ENCODE measurements around the gene USO1.
"Not testable (repeated sequence)": the region's sequence is repeated elsewhere in the genome, so short reads cannot be mapped to it uniquely, and the experiment has no call there.

The USO1 gene

DNA sequence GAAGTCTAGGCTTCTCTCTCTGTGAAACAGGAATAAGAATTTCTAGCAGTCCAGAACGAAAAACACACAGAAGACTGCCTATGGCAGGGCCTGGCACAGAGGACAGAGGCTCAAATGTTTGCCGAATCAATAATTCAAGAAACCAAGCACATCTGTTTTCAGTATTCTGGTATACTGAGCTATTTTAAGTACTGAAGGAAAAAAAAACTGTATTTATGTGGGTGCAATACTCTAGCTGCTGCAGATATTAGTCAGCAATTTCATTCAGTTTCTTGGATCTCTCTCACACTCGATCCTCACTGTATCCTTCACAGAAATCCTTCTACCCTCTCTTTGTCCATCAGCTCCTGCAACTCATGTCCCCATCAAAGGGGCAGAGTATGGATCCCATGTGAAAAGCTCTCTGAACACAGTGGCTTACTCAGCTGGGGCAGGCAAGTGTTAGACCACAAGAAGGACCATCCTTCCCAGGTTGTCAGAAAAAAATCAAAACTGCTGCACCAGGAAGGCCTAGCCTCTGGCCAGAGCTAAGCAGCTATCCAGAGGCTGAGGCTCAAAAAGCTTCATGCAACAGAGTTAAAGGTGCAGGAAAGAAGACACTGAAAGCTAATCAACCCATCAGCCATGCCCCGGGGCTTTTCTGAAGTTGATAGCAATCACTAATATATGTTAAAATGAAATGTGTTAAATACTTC, 9.1 kb upstream of the USO1 start:
- DNase-seq = no peak

DNA sequence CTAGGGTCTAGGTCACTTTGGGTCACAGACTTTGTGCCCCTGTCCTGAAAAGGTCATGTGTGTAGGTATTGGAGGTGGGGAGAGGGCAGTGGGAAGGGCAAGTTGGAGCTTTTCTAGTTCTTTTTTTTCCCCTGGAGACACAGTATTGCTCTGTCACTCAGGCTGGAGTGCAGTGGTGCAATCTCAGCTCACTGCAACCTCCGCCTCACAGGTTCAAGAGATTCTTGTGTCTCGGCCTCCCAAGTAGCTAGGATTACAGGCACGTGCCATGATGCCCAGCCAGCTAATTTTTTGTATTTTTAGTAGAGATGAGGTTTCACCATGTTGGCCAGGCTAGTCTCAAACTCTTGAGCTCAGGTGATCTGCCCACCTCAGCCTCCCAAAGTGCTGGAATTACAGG, 8.3 kb upstream of the USO1 start:
- DNase-seq = not testable (repeated sequence)

DNA sequence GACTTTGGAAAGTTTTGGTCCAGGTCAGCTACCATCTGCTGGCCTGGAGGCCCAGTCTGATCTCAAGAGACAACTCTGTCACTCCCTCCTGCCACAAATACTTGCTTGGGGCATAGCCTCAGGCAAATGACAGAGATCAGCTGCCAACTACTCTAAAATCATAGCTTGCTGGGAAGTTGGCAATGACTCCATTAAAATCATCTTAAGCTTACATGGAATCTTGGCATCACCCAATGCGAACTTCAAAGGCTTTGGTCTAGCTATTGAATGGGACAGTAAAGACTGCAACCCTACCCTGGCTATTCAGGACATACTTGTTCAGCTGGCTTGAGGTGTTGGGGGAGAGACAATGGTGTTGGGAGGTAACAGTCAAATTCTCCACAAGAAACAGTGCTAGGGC, 7.0 kb upstream of the USO1 start:
- DNase-seq = no peak

DNA sequence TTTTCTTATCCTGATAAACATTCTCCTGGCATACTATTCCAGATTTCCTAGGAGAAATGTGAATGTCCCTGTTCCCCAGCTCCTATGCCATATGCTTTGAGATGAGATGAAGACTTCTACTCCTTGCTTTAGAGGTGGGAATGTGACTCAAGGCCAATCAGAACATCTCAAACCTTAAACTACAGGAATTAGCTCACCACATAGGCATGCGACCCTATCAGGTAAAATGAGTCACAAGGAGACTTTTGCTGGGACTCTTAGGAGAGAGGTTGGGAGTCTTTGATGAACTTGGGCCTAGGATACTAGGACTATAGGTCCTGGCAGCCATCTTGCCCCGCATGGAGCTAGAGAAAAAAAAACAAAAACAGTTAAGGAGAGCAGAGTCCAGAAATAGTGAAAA, 5.8 kb upstream of the USO1 start:
- DNase-seq = no peak

DNA sequence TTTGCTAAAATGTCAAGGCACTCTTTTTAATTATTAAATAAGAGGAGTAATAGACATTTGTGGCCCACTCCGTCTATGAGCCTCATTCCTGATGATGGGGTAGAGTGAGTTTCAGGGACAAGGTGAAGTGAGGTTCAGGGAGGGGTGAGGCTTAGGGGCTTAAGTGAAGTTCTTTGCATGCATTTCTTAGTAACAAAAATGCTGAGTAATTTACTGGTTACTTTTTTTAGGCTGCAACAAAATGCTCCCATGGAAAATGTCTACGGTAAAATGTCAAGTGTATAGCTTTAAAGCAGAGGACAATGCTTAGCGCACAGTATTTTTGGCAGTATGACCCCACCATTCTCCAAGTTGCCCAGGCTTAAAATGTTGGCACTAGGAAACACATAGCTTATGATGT, 2.0 kb upstream of the USO1 start:
- DNase-seq = no peak

DNA sequence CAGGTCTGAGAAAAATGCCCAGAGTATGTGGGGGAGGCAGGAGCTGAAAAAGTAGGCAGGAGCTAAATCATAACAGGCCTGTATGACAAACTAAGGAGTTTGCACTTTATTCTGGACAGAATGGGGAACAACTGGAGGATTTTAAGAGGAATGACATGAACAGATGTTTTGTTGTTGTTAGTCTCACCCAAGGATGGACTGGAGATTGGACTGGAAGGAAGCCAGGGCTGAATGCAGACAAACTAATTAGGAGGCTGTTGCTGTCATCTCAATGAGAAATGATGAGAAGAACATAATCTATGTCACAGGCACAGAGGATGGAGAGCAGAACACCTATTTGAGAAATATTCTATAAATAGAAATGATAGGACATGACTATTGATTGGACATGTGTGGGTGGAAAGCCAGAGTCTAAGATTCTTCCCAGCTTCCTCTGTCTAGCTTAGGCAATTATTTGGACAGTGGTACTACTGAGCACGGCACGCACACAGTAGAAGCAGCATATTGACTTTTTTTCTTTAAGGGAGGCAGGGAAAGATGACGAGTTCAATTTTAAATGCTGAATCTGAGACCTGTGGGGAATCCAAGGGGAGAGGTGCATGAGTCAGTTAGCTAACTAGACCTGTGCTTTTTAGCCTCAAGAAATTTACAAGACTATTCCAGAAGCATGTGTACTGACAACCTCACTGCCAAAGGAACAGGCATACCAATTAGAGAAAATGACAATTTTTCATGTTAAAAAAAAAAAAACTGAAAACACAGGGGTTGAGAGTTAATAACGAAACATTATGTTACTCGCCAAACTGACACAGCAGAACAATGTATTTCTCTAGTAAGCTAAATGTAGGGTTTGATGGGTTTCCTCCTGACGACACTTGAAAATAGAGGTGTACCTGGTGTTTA, 963 bp upstream of the USO1 start:
- DNase-seq = peak; percentile 18

DNA sequence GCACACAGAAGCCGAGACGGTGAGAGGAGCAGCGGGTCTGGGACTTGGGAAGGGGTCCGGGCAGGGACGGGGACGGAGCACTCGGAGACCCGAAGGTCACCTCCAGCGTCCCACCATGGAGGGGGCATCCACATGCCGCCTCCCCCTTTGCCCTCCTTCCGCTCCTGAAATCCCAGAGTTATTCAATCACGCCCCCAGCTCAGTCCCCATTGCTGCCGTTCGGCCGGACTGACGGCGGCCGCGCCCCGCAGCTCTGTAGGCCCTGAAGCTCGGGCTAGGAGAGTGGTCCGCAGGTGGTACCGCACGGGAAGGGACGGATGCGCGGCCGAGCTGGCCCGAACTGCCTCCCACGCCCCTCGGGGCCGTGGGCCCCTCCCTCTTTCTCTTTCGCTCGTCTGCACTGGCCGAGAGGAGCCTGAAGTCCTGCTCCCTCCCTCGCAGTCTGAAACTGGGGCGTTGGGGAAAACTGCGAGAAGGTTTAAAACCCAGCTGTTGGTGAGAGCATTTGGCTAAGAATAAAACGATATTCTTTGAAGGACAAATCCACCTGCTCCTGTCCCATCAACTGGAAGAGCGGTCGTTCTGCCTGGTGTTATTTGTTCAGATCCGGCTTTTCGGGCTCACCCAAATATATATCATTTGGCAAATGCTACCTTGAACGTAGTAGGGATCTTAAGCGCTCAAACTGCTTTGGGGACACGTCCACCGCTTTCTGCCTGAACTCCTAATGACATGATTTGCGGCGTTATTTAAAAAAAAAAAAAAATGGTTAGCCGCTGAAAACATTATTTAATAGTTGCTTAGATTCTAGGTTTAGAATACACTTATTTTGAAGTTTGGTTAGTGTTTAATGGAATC, 719 bp downstream of the USO1 start:
- DNase-seq = no peak

DNA sequence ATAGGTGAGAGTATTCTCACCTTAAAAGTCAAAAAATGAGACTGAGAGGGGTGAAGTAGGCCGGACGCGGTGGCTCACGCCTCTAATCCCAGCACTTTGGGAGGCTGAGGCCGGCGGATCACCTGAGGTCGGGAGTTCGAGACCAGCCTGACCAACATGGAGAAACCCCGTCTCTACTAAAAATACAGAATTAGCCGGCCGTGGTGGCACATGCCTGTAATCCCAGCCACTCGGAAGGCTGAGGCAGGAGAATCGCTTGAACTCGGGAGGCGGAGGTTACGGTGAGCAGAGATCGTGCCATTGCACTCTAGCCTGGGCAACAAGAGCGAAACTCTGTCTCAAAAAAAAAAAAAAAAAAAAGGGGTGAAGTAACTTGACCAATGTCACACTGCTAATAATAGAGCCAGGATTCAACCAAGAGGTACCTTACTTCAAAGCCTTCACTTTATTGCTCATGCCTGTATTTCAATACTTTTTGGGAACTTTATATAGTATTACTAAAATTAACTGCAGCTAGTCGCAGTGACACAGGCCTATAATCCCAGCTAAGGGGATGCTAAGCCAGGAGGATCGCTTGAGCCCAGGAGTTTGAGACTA, 1.7 kb downstream of the USO1 start:
- not testable (repeated sequence) for DNase-seq

DNA sequence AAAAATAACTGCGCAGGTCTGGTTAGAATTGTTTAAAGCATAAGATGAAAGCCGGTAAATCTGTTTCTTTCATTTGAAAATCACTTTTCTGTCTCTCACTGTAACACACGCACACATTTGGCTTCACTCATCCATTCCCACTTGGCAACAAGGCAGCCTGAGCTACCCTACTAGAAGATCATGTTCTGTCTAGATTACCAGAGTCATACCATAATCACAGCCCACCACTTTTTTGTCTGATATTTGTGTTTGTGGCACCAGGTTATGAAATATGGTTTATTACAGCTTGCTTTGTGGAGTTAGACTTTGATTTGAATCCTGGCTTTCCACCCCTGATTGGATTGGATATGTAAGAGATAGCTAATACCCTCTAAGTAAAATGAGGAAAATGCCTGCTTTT, 2.2 kb downstream of the USO1 start:
- DNase-seq = no peak

DNA sequence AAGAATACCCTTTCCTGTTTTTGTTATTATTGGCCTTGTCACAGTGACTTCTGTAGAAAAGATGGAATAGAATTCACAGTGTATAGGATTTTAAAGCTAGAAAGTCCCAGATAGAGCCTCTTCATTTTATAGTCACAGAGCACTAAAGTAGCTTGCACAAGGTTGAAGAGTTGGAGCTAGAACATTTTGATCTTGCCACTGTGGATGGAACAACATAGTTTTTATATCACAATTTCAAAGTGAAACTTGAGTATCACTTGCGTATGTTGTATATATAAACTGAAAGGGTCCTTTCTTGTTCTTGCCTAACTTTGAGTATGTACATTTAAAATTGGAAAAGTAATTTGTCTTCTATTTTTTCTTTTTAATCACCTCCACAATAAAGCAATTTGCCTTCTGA, 2.7 kb downstream of the USO1 start:
- DNase-seq = no peak

DNA sequence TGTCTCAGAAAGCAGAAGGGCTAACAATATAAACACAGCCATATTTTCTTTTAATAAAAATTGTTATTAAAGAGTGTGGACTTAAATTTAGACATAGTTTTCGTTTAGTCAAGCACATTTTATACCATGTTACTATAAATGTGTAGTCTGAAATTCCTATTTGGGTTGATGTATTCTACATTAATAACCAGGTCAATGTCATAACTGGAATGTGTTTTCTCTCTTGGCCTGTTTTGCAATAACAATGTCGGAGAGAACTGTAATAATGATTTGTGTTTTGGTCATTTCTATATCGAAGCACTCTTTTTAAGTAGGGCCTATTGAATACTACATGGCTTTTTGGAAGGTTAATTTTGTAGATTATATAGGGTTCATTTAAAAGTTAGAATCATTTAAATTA, 5.5 kb downstream of the USO1 start:
- no peak for DNase-seq

DNA sequence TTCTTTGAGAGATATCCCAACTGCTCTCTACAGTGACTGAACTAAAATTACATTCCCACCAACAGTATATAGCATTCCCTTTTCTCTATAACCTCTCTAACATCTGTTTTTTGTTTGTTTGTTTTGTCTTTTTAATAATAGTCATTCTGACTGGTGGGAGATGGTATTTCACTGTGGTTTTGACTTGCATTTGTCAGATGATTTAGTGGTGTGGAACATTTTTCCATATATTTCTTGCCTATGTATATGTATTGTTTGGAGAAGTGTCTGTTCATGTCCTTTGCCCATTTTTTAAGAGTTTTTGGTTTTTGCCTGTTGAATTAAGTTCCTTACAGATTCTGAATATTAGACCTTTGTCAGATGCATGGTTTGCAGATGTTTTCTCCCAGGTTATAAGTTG, 9.0 kb downstream of the USO1 start:
- DNase-seq = no peak

DNA sequence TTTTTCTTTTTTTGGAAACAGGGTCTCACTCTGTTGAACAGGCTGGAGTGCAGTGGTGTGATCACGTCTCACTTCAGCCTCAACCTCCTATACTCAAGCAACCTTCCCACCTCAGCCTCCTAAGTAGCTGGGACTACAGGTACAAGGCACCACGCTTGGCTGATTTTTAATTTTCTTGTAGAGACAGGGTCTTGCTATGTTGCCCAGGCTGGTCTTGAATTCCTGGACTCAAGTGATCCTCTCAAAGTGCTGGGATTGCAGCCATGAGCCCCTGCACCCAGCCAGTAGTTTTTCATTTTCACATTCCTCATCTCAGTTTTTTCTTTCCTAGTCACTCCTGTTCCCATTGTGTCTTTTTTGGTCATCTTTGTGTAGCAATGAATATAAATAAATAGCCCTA, 11.1 kb downstream of the USO1 start:
- no peak for DNase-seq

DNA sequence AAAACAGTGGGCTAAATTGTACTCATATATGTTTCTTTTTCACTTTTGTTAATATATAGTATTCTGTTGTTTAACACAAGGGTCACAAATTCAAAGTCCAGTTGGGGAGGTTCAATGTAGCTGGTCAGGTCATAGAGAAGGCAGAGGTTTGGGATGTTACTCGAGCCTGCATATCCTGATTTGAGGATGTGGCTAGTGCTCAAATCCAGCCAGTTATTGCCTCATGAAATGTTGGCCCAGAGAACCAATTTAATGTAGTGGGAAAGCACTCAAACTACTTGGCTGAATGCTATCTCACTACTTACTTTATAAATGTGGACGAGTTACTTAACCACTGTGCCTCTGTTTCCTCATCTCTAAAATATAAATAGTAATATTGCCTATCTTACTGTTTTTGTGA, 12.5 kb downstream of the USO1 start:
- no peak for DNase-seq

DNA sequence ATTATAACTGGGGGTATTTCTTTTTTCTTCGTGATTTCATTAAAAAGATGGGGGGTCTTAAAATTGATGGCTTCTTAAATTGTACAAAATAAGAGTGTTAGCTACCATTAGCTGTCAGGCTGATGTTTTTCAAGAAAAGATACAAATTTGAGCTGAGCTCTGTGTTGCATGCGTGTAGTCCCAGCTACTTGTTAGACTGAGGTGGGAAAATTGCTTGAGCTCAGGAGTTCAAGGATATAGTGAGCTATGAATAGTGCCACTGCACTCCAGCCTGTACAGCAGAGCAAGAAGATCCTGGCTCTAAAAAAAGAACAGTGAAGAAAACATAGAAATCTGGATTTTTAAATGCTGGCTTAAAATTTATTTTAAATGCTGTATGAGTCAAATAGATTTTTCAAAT, 13.0 kb downstream of the USO1 start:
- no peak for DNase-seq

DNA sequence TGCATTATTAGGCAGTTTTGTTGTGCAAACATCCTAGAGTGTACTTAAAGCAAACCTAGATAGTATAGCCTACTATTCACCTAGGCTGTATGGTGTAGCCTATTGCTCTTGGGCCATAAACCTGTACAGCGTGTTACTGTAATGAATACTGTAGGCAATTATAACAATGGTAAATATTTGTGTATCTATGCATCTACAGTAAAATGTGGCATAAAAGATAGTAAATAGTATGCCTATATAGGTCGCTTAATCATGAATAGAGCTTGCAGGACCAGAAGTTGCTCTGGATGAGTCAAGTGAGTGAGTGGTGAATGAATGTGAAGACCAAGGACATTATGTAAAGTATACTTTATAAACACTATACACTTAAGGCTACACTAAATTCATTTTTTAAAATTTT, 16.6 kb downstream of the USO1 start:
- no peak for DNase-seq

DNA sequence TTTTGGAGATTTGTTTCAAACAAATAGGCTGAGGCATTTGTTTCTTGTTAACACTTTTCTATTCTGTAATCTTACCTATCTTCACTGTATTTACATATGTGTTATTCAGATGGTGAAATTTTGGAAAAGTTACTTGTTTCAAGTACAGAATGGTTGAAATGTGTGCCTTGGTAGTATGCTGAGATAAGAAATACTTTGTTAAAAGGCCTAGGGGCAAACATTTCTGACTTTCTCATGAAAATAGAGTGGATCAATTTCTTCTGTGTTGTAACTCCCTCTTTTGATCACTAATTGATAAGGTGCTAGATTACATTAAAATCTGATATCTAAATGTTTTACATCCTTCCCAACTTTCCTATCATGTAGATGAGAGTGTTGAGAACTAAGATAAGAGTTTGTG, 18.1 kb downstream of the USO1 start:
- DNase-seq = no peak

DNA sequence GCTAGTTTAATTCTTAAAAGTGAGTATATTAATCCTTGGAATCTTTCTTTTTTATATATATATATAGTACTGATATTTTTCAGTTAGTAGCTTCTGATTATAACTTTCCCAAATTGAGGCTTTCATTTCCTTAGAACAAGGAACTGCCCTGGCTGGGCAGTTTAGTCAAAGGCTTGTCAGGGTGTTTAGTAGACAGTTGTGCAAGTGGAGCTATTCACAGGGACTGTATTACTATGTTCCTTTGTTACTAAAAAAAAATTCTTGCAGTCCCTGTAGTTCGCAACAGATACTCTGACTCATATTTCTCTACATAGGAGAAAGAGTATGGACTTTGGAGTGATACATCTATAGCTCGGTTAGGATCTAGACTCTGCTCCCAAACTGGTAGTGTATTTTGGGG, 20.8 kb downstream of the USO1 start:
- DNase-seq = no peak

DNA sequence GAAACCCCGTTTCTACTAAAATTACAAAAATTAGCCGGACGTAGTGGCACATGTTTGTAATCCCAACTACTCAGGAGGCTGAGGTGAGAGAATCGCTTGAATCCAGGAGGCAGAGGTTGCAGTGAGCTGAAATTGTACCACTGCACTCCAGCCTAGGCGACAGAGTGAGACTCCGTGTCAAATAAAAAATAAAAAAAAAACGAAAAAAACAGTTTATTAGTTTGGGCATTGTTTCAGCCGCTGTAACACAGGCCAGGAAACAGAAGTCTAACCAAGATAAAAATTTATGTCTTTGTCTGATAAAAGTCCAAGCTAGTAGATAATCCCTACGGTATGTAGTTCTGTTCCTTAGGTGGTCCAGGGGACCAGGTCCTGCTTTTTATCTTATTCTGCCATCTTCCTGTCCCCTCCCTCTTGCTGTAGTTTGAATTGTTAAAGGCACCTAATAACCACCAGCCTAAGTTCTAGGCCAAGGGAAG, 21.4 kb downstream of the USO1 start:
- DNase-seq = no peak

DNA sequence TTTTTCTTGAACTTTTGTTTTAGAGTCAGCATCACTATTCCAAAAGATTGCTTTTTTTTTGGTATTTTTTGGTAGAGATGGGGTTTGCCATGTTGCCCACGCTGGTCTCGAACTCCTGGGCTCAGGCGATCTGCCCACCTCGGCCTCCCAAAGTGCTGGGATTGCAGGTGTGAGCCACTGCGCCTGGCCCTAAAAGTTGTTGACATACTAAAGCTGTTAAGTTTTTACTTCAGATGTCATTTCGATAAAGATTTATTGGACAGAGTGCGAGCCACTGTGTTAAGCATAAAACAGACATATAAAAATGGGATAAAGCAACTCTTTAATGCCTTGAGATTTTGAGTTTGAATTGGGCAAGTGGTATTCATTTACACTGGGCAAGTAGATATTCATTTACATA, 28.3 kb downstream of the USO1 start:
- DNase-seq = no peak

DNA sequence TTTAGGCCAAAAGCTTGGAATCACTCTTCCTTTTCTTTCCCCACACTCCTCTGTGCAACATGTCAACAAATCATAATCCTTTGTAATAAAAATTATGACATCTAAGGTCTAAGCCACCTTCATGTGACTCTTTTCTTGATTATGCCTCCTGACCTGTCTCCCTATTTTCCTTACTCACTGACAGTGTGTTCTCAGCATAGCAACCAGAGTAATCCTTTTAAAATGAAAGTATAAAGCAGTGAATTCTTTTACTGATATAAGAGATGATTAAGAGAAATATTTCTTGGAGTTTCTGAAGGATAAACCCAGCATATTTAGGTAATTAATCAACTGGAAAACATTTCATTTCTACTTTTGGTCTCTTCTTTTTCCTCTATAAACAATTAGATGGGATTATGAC, 44.7 kb downstream of the USO1 start:
- no peak for DNase-seq

DNA sequence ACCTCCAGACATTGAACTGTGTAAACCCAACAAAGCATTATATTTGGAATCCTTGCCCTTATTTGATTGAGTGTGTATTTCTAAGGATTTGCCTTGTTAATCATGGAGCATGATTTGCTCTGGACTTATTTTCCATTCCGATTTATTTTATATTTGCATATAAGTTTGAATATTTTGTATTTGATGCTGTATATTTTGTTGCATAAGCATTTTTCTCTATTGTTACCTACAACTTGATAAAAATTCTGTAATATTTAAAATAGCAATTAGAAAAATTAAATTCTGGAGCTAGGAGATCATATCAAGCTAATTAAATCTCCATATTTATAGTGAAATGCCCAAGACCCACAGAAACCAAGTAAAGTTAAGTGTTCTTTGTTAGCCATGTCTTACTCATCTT, 47.2 kb downstream of the USO1 start:
- DNase-seq = no peak

DNA sequence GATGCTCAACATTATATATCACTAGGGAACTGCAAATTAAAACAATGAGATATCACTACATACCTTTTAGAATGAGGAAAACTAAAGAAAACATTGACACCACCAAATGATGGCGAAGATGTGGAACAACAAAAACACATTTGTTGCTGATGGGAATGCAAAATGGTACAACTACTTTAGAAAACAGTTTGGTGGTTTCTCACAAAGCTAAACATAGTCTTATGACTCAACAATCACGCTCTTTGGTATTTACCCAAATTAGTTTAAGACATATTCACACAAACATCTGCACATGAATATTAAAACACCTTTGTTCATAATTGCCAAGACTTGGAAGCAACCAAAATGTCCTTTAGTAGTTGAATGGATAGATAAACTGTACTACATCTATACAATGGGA, 53.2 kb downstream of the USO1 start:
- no peak for DNase-seq

All from NCI-H1694 treated with DMSO at 0.1 percent for 48 hours (cell line).